ENCODE measurements around the gene ENG.
"Not testable (repeated sequence)": the region's sequence is repeated elsewhere in the genome, so short reads cannot be mapped to it uniquely, and the experiment has no call there.

ENG gene

GRCh38 chr9:127790094-127790855 is 64.2 kb downstream of the ENG start:
- DNase-seq: no peak

GRCh38 chr9:127789179-127789578 is 65.3 kb downstream of the ENG start:
- no peak for DNase-seq

GRCh38 chr9:127788337-127789011 is 66.0 kb downstream of the ENG start:
- no peak for DNase-seq

GRCh38 chr9:127786773-127787104 is 67.7 kb downstream of the ENG start:
- no peak for DNase-seq

GRCh38 chr9:127785933-127786772 is 68.3 kb downstream of the ENG start, which contains the start of gene CDK9:
CDK9 (plus strand) TSS chr9:127786034; CDS start chr9:127786149, 115 bp downstream.
- peak; percentile 90 for DNase-seq

- DNase-seq: peak; percentile 73
Observed at GRCh38 chr9:127785023-127785932, 69.2 kb downstream of the ENG start.

- DNase-seq: no peak
Observed at GRCh38 chr9:127783111-127784008, 71.1 kb downstream of the ENG start.

- DNase-seq: no peak
Observed at GRCh38 chr9:127781806-127782205, 72.7 kb downstream of the ENG start.

GRCh38 chr9:127780909-127781308 is 73.5 kb downstream of the ENG start:
- DNase-seq: not testable (repeated sequence)

- DNase-seq: no peak
Observed at GRCh38 chr9:127780126-127780885, 74.2 kb downstream of the ENG start.

- DNase-seq: no peak
Observed at GRCh38 chr9:127779136-127779981, 75.1 kb downstream of the ENG start.

GRCh38 chr9:127778280-127779135 is 76.0 kb downstream of the ENG start, which contains the start of gene SH2D3C:
SH2D3C (minus strand) TSS chr9:127778666; CDS start chr9:127778627, 39 bp downstream.
- DNase-seq: no peak

GRCh38 chr9:127777368-127777980 is 77.0 kb downstream of the ENG start:
- DNase-seq: no peak

GRCh38 chr9:127776924-127777289 is 77.6 kb downstream of the ENG start:
- no peak for DNase-seq

- no peak for DNase-seq
Observed at GRCh38 chr9:127776195-127776923, 78.1 kb downstream of the ENG start.

GRCh38 chr9:127773981-127774380 is 80.5 kb downstream of the ENG start:
- no peak for DNase-seq

- no peak for DNase-seq
Observed at GRCh38 chr9:127773272-127773671, 81.2 kb downstream of the ENG start.
